HG02763 (cell line): Measurements from ENCODE around the gene TMEM52B.

Experiments
- ATAC-seq: cut with Tn5 transposase; IDR thresholded peaks from one replicate; pipeline ENCODE4 v1.9.1; 2021; ENCODE audit warnings: mild to moderate bottlenecking, moderate library complexity; ENCODE audit not compliant: unreplicated experiment

Gene TMEM52B

DNA sequence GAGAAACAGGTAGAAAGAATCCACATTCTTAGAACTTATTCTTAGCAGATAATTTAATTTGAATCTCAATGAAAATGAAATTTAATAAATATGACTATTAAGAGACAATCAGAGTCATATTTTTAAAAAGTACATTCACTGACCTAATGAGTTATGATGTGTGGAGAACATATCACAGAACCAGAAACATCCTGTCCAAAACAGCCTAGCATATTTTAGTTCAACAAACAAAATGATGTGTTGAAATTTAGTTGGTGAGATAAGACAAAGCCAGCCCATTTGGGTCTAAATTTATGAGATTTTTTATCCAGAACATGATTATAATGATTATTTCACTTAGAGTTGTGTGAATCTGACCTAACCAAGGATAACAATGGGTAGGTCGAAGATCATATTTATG, 59.7 kb downstream of the TMEM52B start:
- ATAC-seq: no peak

DNA sequence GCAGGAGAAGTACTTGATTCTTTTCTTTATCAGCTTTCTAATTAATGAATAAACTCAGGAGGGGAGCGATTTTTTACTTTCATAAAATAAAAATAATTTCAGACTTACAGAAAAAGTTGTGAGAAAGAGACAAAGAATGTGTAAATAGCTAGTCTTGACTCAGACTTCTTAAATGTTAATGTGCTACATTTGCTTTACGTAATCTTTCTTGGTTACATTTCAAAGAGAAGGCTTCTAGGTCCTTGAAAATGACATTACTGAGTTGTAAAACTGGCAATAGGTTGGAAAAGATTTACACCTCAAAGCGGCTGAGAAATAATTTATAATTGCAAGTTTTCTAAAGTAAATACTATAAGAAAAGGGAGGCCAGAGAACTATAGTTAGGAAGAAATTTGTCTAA, 62.5 kb downstream of the TMEM52B start:
- ATAC-seq: no peak
